Gastroesophageal sphincter (tissue), 4 donors: ENCODE data around the gene PROCA1. TPM values are rescaled to one million over a fixed set of nuclear protein-coding genes. Genes with fewer than 3 reads are reported as not detected.

Source experiments
- ATAC-seq: fragments of 150-250 bp; one replicate; pipeline ENCODE4 v1.9.1; 2016; ENCODE audit warnings: mild to moderate bottlenecking, moderate library complexity
- H3K27ac ChIP-seq, 4 donors: fragments of 200-600 bp; sonication (generic) in 3 of 4; 1 replicate in 3 of 4; 2 replicates in 1 of 4; pipeline ENCODE4 v1.5.1; 2016 to 2019
- H3K27me3 ChIP-seq: fragments of 200-600 bp; sonication (generic); one replicate; pipeline ENCODE4 v1.5.1; 2019
- H3K36me3 ChIP-seq, 2 donors: fragments of 200-600 bp; sonication (generic); one replicate each; pipeline ENCODE4 v1.5.1; 2019; ENCODE audit warnings: control low read depth in 1 of 2
- H3K4me1 ChIP-seq, 3 donors: fragments of 200-600 bp; sonication (generic); 1 replicate in 2 of 3; 2 replicates in 1 of 3; pipeline ENCODE4 v1.5.1; 2016 to 2019; ENCODE audit warnings: control low read depth in 2 of 3
- H3K4me3 ChIP-seq, 2 donors: fragments of 200-600 bp; sonication (generic); one replicate each; pipeline ENCODE4 v1.5.1; 2019; ENCODE audit warnings: mild to moderate bottlenecking in 1 of 2, moderate library complexity in 1 of 2
- H3K9me3 ChIP-seq, 3 donors: fragments of 200-600 bp; sonication (generic); one replicate each; pipeline ENCODE4 v1.5.1; 2017 to 2019; ENCODE audit warnings: control low read depth in 2 of 3
- CTCF ChIP-seq, 4 experiments: fragments of 200-600 bp in 2 of 4; fragments of 450-650 bp in 2 of 4; sonication (generic) in 1 of 4; IDR thresholded peaks; one replicate each; pipeline ENCODE4 v1.5.1; 2017 to 2019; ENCODE audit warnings: antibody characterized with exemption in 4 of 4, mild to moderate bottlenecking in 2 of 4, moderate library complexity in 2 of 4
- EP300 ChIP-seq: sonication (generic); formaldehyde crosslinking; IDR thresholded peaks from one replicate; pipeline ENCODE4 v1.6.1; 2017; ENCODE audit warnings: antibody characterized with exemption, mild to moderate bottlenecking
- POLR2A ChIP-seq, 2 donors: fragments of 450-650 bp; IDR thresholded peaks; one replicate each; pipeline ENCODE4 v1.6.1; 2017; ENCODE audit warnings: antibody characterized with exemption in 2 of 2, mild to moderate bottlenecking in 2 of 2, moderate library complexity in 1 of 2
- POLR2AphosphoS5 ChIP-seq: sonication (generic); formaldehyde crosslinking; IDR thresholded peaks from one replicate; pipeline ENCODE4 v1.6.1; 2017; ENCODE audit warnings: antibody characterized with exemption
- WGBS, 2 donors: methylation state at CpG; one replicate each; pipeline ENCODE4 v1.1.5; 2018; ENCODE audit warnings: low coverage in 1 of 2; 5-methylcytosine and 5-hydroxymethylcytosine counted together
- total RNA-seq, 4 donors: library from RNA; depleted of rRNA; stranded (reverse); fragments of >200 nt; gene quantifications; one replicate each; pipeline ENCODE4 v1.1.0, GENCODE V29; 2016

Gene PROCA1
- total RNA-seq, 4 donors from 2014 or later, result 0.40 to 1.9 (median 1.1) TPM; not detected in 1

DNA sequence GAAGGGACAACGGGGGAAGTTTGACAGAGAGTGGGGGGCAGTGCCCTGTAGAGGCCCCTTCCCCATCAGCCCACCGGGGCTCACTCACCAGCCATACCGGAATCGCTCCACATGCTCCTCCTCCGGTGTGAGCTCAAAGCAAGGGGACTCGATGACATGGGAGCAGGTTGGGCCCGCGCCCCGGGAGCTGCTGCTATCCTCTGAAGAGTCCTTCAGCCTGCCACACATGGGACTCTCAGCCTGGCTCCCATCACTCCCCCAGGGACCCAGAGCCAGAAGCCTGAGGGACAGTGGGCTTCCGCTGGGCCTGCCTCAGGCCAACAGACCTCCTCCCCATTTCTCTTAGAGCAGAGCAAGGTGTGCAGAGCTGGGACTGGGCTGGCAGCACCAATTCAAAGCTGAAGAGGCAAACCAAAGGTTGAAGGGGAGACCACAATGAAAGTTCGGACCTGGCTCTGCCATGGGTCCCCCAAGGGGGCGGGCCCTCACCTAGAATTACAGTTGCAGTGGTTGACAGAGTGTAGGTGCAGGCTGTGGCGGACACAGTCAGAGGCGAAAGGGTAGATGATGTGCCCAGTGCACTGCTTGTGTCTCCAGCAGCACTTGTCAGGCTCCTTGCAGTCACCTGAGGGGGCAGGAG is 7.3 kb downstream of the PROCA1 start:
- no peak overlapping the region for H3K4me3 ChIP-seq
- WGBS, 2 donors, result 83 to 100% methylated on average over 1 to 6 of the region's 14 CpGs
- ATAC-seq, result no peak
- no peak overlapping the region for H3K27ac ChIP-seq
- no peaks in the 10 kb centered on the region for H3K27me3 ChIP-seq
- TF ChIP-seq POLR2A (IDR thresholded peaks at IDR 0.05) (no peak), EP300 (no peak), CTCF (IDR thresholded peaks at IDR 0.05) (no peak), POLR2AphosphoS5 (no peak)
- H3K36me3 ChIP-seq, result peaks cover 0 to 64% of the 10 kb centered on the region in 2 donors
- no peaks in the 10 kb centered on the region for H3K9me3 ChIP-seq
- peaks cover 0 to under 1% (median 0%) of the 10 kb centered on the region in 3 donors for H3K4me1 ChIP-seq

DNA sequence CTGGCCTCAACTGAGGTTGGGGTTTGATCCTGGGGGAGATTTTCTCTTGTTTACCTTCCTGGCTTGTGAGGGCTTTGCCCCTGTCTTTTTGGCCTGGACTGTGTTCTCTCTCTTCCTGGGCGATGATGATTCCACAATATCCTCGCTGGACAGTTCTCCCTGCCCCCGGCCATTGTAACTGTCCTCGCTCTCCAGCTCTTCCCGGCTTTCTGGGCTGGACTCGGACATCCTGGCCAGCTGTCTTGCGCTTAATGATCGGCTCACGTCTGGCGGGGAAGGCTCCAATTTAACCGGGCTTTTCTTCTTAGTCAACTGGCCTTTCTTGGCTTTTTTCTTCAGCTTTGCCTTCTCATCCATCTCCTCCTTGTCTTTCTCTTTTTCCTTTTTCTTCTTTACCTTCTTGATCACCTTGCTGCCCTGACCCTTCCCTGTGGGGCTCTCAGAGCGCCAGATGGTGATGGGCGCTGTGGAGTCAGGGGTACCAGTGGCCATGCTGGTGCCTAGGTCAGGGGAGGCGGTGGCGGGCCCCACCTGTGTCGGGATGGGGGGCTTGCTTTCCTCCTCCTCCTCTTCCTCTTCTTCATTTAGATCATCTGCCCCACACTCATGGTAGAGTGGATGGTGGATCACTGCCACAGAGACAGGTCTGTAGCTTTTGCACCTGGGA is 8.0 kb downstream of the PROCA1 start:
- no peaks in the 10 kb centered on the region for H3K27me3 ChIP-seq
- H3K4me1 ChIP-seq, result no peaks in the 10 kb centered on the region
- no peaks in the 10 kb centered on the region for H3K9me3 ChIP-seq
- no peak overlapping the region for H3K4me3 ChIP-seq
- no peak for ATAC-seq
- TF ChIP-seq POLR2A (IDR thresholded peaks at IDR 0.05) (no peak), EP300 (no peak), CTCF (IDR thresholded peaks at IDR 0.05) (no peak), POLR2AphosphoS5 (no peak)
- H3K36me3 ChIP-seq, result peaks cover 0 to 70% of the 10 kb centered on the region in 2 donors
- no peak overlapping the region for H3K27ac ChIP-seq
- WGBS, 2 donors, result 71 to 82% methylated on average over 5 to 12 of the region's 16 CpGs

- H3K27ac ChIP-seq, result no peak overlapping the region
- 75% methylated on average over 1 of the region's 3 CpGs; no CpG with 5 or more reads in 1 of the 2 donors for WGBS, 2 donors
- H3K9me3 ChIP-seq, result no peaks in the 10 kb centered on the region
- no peak for TF ChIP-seq EP300
- no peak for TF ChIP-seq CTCF (IDR thresholded peaks at IDR 0.05)
- no peak for TF ChIP-seq POLR2AphosphoS5
- no peak for ATAC-seq
- no peak overlapping the region for H3K4me3 ChIP-seq
- H3K27me3 ChIP-seq, result no peaks in the 10 kb centered on the region
- no peaks in the 10 kb centered on the region for H3K4me1 ChIP-seq
- H3K36me3 ChIP-seq, result peaks cover 0 to 80% of the 10 kb centered on the region in 2 donors
These were observed 8.9 kb downstream of the PROCA1 start for GRCh38 chr17:28702752-28703150.

DNA sequence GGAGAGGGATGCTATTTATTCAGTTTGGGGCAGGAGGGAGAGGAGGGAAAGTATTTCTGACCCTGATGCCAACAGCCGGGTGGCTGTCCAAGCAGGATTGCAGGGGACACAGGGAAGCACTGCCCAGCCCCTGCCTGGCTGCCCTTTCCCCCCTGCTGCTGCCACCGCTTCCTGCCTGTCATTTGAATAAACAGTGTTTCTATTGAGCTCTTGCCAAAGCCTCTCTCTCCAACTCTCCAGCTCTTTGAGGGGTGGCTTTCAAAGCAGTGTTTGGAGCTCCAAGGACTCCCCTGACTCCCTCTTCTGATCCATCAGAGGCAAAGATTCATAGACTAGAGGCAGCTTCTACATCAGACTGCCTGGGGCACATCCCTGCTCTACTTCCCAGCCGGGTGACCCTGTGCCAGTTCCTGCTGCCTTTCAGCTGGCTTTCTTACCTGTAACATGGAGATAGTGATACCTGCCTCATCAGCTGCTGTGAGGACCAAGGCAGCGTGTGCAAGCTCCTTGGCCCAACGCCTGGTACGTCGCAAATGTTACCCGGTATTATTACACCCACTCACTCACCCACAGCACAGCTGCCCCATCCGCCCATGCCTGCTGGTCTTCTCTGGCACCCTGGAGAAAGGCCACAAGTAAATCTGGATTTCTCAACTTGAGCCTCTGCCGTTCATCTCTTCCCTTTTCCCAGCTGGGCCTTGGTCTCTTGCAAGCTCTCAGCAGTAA is 9.5 kb downstream of the PROCA1 start:
- H3K4me3 ChIP-seq, result no peak overlapping the region
- no peaks in the 10 kb centered on the region for H3K27me3 ChIP-seq
- ATAC-seq, result no peak
- 46 to 66% methylated on average over 5 to 6 of the region's 10 CpGs for WGBS, 2 donors
- no peak overlapping the region for H3K27ac ChIP-seq
- TF ChIP-seq CTCF (IDR thresholded peaks at IDR 0.05) (no peak), POLR2A (IDR thresholded peaks at IDR 0.05) (no peak), EP300 (no peak), POLR2AphosphoS5 (no peak)
- H3K36me3 ChIP-seq, result peaks cover 0 to 85% of the 10 kb centered on the region in 2 donors
- H3K4me1 ChIP-seq, result no peaks in the 10 kb centered on the region
- H3K9me3 ChIP-seq, result no peaks in the 10 kb centered on the region
